ENCODE data around the gene TP53TG3F. TPM values are rescaled to one million over a fixed set of nuclear protein-coding genes. Genes with fewer than 3 reads are reported as not detected.
"Not testable (repeated sequence)": the region's sequence is repeated elsewhere in the genome, so short reads cannot be mapped to it uniquely, and the experiment has no call there.

Gene TP53TG3F
- total RNA-seq (2014; rRNA removed; shearing (Covaris generic)): not detected in 2 replicates
- not detected in 2 replicates for polyA plus RNA-seq (2014; cell fraction: nucleus; rRNA removed)

GRCh38 chr16:33459312-33459711 is at the start of gene TP53TG3F:
Gene TP53TG3F, plus strand, starts transcription at chr16:33459612. Its CDS starts 68 bp downstream, at chr16:33459680.
- not testable (repeated sequence) for DNase-seq (ENCODE audit: extremely low read depth, low read depth)

DNA sequence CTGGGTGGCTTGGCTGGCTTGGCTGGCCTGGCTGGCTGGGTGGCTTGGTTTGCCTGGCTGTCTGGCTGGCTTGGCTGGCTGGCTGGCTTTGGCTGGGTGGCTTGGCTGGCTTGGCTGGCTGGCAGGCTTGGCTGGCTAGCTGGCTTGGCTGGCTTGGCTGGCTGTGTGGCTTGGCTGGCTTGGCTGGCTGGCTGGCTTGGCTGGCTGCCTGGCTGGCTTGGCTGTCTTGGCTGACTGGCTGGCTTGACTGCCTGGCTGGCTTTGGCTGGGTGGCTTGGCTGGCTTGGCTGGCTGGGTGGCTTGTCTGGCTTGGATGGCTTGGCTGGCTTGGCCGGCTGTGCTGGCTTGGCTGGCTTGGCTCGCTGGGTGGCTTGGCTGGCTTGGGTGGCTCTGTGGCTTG is 32.2 kb downstream of the TP53TG3F start:
- DNase-seq (ENCODE audit: extremely low read depth, low read depth): not testable (repeated sequence)

GRCh38 chr16:33507231-33507630 is 47.8 kb downstream of the TP53TG3F start:
- not testable (repeated sequence) for DNase-seq (ENCODE audit: extremely low read depth, low read depth)

- DNase-seq (ENCODE audit: extremely low read depth, low read depth): not testable (repeated sequence)
Measured at GRCh38 chr16:33509070-33509469, 49.7 kb downstream of the TP53TG3F start.

GRCh38 chr16:33509906-33510305 is 50.5 kb downstream of the TP53TG3F start:
- DNase-seq (ENCODE audit: extremely low read depth, low read depth): not testable (repeated sequence)

Small RNA genes within 50 kb of the gene (small RNA-seq; reads per million reads assigned to genes)
- 0 reads per million in 2 experiments for gene AC136944.5
- gene AC136944.6: 0 reads per million in 2 experiments

Other genes starting within 250 kb of the TP53TG3F start
- gene TP53TG3E, start 155.3 kb upstream of the TP53TG3F start, total RNA-seq (2014; rRNA removed; shearing (Covaris generic)): not detected in 2 replicates
- gene TP53TG3B, start 98.8 kb upstream of the TP53TG3F start, total RNA-seq (2014; rRNA removed; shearing (Covaris generic)): not detected in 2 replicates